Gastroesophageal sphincter (tissue), 3 donors: ENCODE results near the gene CDK12.

Source experiments
- CTCF ChIP-seq, 4 experiments: fragments of 200-600 bp in 2 of 4; fragments of 450-650 bp in 2 of 4; sonication (generic) in 1 of 4; IDR thresholded peaks; one replicate each; pipeline ENCODE4 v1.5.1; 2017 to 2019; ENCODE audit warnings: antibody characterized with exemption in 4 of 4, mild to moderate bottlenecking in 2 of 4, moderate library complexity in 2 of 4
- EP300 ChIP-seq: sonication (generic); formaldehyde crosslinking; IDR thresholded peaks from one replicate; pipeline ENCODE4 v1.6.1; 2017; ENCODE audit warnings: antibody characterized with exemption, mild to moderate bottlenecking
- POLR2A ChIP-seq, 2 donors: fragments of 450-650 bp; IDR thresholded peaks; one replicate each; pipeline ENCODE4 v1.6.1; 2017; ENCODE audit warnings: antibody characterized with exemption in 2 of 2, mild to moderate bottlenecking in 2 of 2, moderate library complexity in 1 of 2
- POLR2AphosphoS5 ChIP-seq: sonication (generic); formaldehyde crosslinking; IDR thresholded peaks from one replicate; pipeline ENCODE4 v1.6.1; 2017; ENCODE audit warnings: antibody characterized with exemption

GRCh38 chr17:39568702-39569101 is 107.4 kb downstream of the CDK12 start:
- TF ChIP-seq POLR2A (IDR thresholded peaks at IDR 0.05) (no peak), CTCF (IDR thresholded peaks at IDR 0.05) (no peak), POLR2AphosphoS5 (no peak), EP300 (no peak)
